HG03378 (cell line): ENCODE measurements around the gene SNX8.
"Not testable (repeated sequence)": the region's sequence is repeated elsewhere in the genome, so short reads cannot be mapped to it uniquely, and the experiment has no call there.

Experiments
- ATAC-seq: cut with Tn5 transposase; IDR thresholded peaks from one replicate; pipeline ENCODE4 v1.9.1; 2021; ENCODE audit warnings: mild to moderate bottlenecking, moderate library complexity; ENCODE audit not compliant: unreplicated experiment

Gene SNX8

GRCh38 chr7:2295936-2296620, 18.2 kb downstream of the SNX8 start:
- ATAC-seq = no peak

GRCh38 chr7:2290877-2291276, 23.4 kb downstream of the SNX8 start:
- ATAC-seq = no peak

DNA sequence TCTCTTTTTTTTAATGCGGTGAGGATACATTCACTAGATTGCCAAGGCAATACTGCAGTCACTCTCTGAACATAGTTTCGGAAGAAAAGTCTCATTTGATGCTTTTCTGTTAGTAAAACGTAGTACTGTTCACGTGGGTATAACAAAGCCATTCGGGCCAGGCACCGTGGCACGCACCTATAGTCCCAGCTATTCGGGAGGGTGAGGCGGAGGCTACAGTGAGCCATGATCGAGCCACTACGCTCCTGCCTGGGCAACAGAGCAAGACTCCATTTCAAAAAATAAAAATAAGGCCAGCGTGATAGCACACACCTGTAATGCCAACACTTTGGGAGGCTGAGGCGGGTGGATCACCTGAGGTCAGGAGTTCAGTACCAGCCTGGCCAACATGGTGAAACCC, 24.6 kb downstream of the SNX8 start:
- ATAC-seq = no peak

DNA sequence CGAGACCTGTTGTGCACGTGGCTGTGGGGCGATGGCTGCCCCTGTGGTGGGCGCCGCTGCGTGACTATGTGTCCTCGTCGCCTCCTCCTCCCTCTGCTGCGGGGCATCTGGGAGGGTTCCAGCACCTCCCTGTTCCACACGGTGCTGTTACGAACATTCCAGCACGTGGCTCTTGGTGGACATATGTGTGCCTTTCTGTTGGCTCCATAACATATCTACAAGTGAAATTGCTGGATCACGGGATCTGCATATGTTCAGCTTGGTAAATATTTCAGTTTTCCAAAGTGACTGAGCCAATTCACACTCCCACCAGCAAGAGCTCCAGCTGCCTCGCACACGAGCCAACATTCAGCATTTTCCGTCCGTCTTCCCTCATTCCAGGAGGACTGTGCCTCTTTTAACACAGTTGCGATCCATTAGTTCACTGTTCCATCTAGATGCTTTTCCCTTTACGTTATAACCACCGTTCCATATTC, 25.1 kb downstream of the SNX8 start:
- no peak for ATAC-seq

DNA sequence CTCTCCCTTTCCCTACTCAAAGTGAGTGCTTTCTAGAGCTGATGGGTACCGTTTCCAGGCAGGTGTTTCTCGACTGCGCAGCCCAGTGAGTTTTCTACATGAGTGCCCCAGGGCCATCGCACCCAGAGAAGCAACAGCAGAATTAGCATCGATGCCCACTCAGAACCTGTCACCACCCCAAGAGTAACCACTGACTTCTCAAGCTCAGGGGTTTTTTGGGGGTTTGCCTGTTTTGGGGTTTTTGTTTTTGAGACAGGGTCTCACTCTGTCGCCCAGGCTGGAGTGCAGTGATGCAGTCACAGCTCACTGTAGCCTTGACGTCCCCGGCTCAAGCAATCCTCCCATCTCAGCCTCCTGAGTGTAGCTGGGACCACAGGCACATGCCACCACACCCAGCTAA, 25.7 kb downstream of the SNX8 start:
- peak; percentile 68 for ATAC-seq

DNA sequence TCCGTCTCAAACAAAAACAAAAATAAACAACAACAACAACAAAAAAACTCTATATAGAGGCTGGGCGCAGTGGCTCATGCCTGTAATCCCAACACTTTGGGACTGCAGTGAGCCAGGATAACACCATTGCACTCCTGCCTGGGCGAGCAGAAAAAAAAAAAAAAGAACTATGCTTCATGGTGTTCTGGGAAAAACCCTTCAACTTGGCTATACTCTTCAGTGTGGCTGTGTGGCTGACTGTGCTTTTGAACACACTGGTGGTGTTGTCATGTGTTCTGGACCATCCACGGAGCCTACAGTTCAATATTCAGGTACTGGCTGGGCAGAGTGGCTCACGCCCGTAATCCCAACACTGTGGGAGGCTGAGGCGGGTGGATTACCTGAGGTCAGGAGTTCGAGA, 26.5 kb downstream of the SNX8 start:
- no peak for ATAC-seq

- ATAC-seq = no peak
These were observed 31.2 kb downstream of the SNX8 start for GRCh38 chr7:2283074-2283473.

- ATAC-seq = no peak
These were observed 32.0 kb downstream of the SNX8 start for GRCh38 chr7:2282185-2282751.

DNA sequence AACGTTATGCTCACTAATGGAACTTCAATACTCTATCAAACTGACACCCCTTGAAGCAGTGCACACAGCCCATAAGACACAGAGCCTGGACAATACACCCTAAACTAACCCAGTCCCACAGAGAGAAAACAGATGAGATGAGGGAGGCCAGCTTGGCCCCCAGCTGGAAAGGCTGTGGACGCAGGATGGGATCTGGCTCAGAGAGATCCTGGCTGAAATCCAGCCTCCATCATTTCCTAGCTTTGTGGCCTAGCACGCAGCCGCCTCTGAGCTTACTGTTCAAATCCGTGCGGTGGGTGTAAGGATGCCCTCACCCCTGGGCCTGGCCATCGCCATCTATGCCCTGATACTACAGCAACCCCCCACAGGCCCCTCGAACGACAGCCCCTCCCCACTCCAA, 32.7 kb downstream of the SNX8 start:
- ATAC-seq = no peak

DNA sequence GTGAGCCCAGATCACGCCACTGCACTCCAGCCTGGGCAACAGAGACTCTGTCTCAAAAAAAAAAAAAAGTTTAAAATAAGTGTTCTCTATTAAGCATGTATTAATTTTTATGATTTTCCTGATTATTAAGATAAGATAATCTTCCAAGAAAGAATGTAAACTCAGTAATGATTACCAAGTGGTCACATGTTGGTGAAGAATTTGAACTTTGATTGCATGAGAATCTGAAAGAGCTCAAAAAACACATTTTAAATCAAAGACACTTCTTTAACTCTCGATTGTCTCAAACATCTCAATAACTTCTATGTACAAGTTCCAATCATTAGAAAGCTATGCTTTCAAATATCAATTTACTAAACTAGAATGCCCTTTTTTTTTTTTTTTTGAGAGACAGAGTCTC, 33.8 kb downstream of the SNX8 start:
- ATAC-seq = no peak

DNA sequence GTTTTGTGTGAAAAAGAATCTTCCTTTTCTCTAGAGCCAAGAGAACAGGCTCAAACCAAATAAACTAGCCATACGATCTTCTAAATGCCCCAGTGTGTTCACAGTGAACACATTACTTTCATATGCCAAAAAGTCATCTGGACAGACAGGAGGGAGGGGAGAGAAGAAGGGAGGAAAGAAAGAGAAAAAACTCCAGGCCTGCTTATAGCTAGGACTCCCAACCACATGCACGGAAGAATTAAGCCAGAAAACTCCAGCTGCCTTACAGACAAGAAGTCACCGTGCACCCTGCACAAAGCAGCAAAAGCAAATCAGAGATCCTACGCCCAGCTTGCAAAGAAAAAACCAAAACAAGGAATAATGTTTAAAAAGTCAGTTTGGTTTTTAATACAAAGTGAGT, 34.3 kb downstream of the SNX8 start:
- ATAC-seq = no peak

DNA sequence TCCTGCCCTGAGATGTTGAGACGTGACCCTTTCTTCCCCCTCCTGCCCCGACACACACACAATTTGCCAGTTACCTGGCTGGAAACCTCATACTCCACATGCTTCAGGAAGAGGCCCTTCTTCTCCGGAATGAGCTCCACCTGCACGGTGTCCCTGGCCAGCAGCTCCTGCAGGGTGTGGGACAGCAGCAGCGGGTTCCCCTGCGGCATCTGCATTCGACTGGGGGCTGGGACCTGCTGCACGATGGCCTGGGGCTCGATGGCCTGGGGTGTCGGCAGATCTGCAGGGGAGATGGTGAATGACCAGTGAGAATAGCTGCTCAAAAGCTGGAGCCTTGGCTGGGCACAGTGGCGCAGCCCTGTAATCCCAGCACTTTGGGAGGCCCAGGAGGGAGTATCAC, 36.2 kb downstream of the SNX8 start:
- ATAC-seq = no peak

- ATAC-seq = no peak
These were observed 38.1 kb downstream of the SNX8 start for GRCh38 chr7:2276107-2276506.

GRCh38 chr7:2275101-2275500, 39.1 kb downstream of the SNX8 start:
- ATAC-seq = no peak

GRCh38 chr7:2274666-2275065, 39.6 kb downstream of the SNX8 start:
- no peak for ATAC-seq

DNA sequence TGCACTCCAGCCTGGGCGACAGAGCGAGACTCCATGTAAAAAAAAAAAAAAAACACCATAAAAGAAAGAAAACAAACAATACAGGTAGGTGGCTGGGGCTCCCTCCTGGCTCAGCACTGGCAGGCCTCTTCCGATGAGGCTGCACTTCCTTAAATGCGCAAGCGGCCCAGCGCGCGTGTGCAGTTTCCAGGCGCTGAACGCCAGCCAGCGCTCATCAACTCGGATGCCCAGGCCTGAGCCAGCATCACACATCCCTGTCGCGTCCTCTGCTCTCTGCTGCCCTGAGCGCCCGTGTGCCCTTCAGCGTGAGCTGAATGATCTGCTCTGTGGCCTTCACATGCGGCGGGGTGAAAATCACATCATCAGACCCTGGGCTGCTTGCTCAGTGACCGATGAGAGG, 40.4 kb downstream of the SNX8 start:
- ATAC-seq = no peak

DNA sequence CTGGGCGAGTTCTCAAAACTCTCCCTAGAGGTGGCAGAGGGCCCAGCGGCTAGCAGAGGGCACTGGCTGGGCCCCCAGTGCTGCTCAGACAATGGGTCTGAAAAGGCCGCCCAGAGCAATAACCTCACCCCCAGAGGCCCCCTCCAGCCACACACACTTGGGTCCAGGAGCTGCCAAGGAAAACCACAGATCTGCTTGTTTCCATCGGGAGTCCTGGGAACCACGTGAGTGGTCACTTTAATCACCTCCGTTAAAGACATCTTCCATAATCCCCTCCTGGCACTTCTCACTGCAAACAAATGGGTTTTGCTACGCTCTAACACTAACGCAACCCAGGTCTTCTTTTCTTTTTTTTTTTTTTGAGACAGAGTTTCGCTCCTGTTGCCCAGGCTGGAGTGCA, 42.2 kb downstream of the SNX8 start:
- no peak for ATAC-seq

DNA sequence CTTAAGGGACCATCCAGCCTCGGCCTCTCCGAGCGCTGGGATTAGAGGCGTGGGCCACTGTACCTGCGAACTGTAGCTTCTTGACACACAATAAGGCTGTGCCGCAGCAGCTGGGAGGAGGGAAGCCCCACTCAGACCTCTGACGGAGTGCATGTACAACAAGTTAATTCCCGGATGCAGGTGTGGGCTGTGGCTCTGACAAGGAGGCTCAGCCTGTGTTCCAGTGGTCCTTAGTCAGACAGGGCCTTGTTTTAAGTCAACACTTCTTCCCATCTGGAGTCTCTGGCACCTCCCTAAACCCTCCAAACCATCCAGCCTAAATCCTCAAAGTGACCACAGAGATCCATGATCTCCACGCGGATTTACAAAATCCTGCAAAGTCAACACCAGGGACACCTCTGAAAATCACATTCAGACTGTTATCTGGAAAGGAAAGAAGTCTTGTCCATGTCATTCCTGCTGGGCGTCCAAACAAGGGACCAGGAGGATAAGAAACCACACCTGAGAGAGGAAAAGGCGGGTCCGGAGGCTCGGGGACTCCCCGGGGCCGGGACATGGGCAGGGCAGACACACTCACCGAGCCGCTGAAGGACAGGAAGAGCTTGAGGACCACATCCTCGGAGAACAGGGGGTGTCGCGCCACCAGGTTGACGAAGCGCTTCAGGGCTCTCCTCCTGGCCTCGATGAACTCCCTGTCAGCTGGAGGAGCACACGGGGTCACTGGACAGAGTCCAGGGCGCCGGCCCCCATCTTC, 42.8 kb downstream of the SNX8 start:
- no peak for ATAC-seq

DNA sequence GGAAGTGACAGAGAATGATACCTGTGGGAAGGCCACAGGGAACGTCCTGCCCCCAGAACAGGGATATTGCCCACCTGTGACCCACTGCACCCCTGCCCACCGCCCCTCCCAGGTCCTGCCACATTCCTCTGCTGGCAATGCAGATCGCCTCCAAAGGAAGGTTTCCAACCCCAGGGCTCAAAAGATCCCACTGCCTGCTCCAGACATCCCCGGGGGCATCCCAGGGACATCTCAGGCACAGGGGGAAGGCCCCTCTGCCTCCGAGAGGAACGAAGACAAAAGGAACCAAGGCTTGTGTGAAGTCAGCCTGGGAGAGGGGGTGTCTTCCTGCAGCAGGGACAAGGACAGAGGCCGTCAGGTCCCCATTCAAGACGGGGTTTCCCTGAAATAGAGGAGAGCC, 43.7 kb downstream of the SNX8 start:
- ATAC-seq = no peak

- no peak for ATAC-seq
These were observed 44.2 kb downstream of the SNX8 start for GRCh38 chr7:2269991-2270460.

GRCh38 chr7:2269089-2269990, 44.9 kb downstream of the SNX8 start:
- not testable (repeated sequence) for ATAC-seq
